Parathyroid adenoma (tissue), 2 donors: ENCODE measurements around the gene ANKRD34C.

Source experiments
- H2AFZ ChIP-seq: fragments of 300-600 bp; sonication (generic); one replicate; pipeline ENCODE4 v1.7.0; 2017; ENCODE audit warnings: antibody characterized with exemption, mild to moderate bottlenecking
- H3K27ac ChIP-seq: fragments of 300-600 bp; sonication (generic); one replicate; pipeline ENCODE4 v1.7.0; 2017
- H3K27me3 ChIP-seq: fragments of 300-600 bp; sonication (generic); one replicate; pipeline ENCODE4 v1.7.0; 2017; ENCODE audit warnings: low read length; ENCODE audit not compliant: control insufficient read depth, insufficient read depth
- H3K36me3 ChIP-seq: fragments of 300-600 bp; sonication (generic); one replicate; pipeline ENCODE4 v1.7.0; 2017; ENCODE audit warnings: low read length; ENCODE audit not compliant: control insufficient read depth, insufficient read depth
- H3K4me1 ChIP-seq: fragments of 300-600 bp; sonication (generic); one replicate; pipeline ENCODE4 v1.7.0; 2017; ENCODE audit warnings: control low read depth
- H3K4me2 ChIP-seq: fragments of 300-600 bp; sonication (generic); one replicate; pipeline ENCODE4 v1.7.0; 2017; ENCODE audit warnings: low read length
- H3K4me3 ChIP-seq: fragments of 300-600 bp; sonication (generic); one replicate; pipeline ENCODE4 v1.7.0; 2017; ENCODE audit warnings: low read depth, low read length
- H3K79me2 ChIP-seq: fragments of 300-600 bp; sonication (generic); one replicate; pipeline ENCODE4 v1.7.0; 2017; ENCODE audit warnings: control low read depth
- H3K9ac ChIP-seq: fragments of 300-600 bp; sonication (generic); one replicate; pipeline ENCODE4 v1.7.0; 2017; ENCODE audit warnings: mild to moderate bottlenecking
- H3K9me3 ChIP-seq: fragments of 300-600 bp; sonication (generic); one replicate; pipeline ENCODE4 v1.7.0; 2017; ENCODE audit warnings: low read length; ENCODE audit not compliant: control insufficient read depth
- CTCF ChIP-seq: fragments of 300-600 bp; sonication (generic); IDR thresholded peaks from one replicate; pipeline ENCODE4 v1.7.0; 2017; ENCODE audit warnings: antibody characterized with exemption, mild to moderate bottlenecking
- donor health status: primary hyperparathyroidism.

The ANKRD34C gene

DNA sequence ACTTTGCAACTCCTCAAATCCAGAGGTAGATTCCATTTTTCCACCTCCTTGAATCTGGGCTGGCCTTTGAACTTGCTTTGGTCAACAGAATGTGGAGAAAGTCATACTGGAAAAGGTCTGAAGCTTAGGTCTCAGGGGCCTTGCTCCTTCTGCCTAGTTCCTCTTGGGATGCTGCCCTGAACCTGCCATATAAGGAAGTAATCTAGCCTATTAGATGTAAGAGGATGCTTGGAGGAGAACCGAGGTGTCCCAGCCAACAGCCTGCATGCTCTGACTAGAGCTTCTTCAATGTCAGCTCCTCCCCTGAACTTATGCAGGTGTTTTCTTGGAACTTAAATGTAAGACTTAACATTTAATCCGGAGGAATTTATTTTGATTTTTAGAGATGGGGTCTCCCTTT lies 26.4 kb downstream of the ANKRD34C start:
- no peak for TF ChIP-seq CTCF
- Histone ChIP-seq H3K4me3 (no peak overlapping the region), H3K36me3 (no peaks in the 10 kb centered on the region), H2AFZ (no peak overlapping the region), H3K27me3 (no peaks in the 10 kb centered on the region), H3K9ac (no peak overlapping the region), H3K4me2 (no peak overlapping the region), H3K4me1 (no peaks in the 10 kb centered on the region), H3K79me2 (no peaks in the 10 kb centered on the region), H3K27ac (no peak overlapping the region), H3K9me3 (no peaks in the 10 kb centered on the region)

DNA sequence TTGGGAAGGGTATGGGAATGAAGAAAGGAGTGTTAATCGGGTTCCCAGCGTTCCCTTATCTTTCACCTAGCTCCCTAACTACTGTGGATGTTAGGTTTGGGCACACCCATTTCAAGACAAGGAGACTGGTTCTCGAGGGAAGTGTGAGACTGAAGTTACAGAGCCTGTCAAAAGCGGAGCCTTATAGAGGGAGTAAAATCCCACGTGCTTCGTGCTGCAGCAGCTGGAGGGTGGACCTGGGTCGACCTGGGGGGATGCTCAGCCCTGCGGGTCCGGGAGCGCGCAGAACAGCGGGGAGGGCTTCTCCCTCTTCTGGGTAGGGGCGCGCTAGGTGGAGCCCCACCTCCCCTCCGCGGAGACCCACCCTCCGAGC lies 28.1 kb downstream of the ANKRD34C start:
- Histone ChIP-seq H3K79me2 (no peaks in the 10 kb centered on the region), H3K4me2 (peak overlapping the region; percentile 79), H3K4me3 (peak overlapping the region; percentile 37), H3K27ac (no peak overlapping the region), H3K36me3 (no peaks in the 10 kb centered on the region), H2AFZ (peak overlapping the region; percentile 76), H3K9me3 (no peaks in the 10 kb centered on the region), H3K9ac (no peak overlapping the region), H3K27me3 (no peaks in the 10 kb centered on the region), H3K4me1 (no peaks in the 10 kb centered on the region)
- no peak for TF ChIP-seq CTCF

DNA sequence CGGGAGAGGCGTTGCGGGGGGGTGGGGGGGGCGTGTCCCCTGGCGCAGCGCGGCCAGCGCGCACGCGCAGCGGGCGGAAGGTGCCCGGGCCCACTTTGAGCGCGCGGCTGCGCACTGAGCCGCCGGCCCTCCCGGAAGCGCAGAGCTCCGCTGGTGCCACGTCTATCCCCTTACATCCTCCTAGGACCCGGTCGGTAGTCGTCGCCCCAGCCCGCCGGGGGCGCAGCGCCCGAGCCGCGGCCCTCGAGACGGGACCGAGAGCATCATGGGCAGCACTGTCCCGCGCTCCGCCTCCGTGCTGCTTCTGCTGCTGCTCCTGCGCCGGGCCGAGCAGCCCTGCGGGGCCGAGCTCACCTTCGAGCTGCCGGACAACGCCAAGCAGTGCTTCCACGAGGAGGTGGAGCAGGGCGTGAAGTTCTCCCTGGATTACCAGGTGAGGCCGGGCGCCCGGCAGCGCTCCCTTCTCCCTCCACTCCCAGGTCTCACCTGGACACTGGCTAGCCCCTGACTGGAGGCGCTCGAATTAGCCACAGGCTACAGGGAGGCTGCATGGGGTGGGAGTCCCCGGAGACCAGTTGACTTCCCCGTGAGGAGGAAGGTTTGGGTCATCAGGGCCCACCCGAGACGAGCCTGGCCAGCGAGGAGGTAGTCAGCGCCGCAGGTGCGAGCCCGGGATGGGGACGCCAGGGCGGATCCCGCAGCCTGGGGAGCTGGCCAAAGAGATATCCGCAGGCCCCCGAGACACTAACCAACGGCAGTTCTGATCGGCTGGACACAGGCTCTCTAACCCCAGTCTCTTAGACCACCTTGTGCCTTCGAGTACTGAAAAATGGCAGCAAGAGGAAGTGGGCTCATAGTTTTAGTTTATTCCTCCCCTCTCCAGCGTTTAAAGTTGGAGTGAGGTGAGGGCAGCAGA lies 28.7 kb downstream of the ANKRD34C start, which contains the start of gene TMED3:
TMED3 (plus strand) TSS at position 128 of the 916 bp plus-strand sequence; CDS start at position 266, 138 bp downstream.
- H3K9me3 ChIP-seq, result no peaks in the 10 kb centered on the region
- no peak within 1 kb of the TSS for H3K27ac ChIP-seq
- peak within 1 kb of the TSS; percentile 80 for H2AFZ ChIP-seq
- H3K4me2 ChIP-seq, result peak within 1 kb of the TSS; percentile 98
- H3K4me1 ChIP-seq, result no peaks in the 10 kb centered on the region
- TF ChIP-seq CTCF, result no peak
- no peaks in the 10 kb centered on the region for H3K36me3 ChIP-seq
- H3K9ac ChIP-seq, result peak within 1 kb of the TSS; percentile 19
- H3K4me3 ChIP-seq, result peak within 1 kb of the TSS; percentile 75
- H3K27me3 ChIP-seq, result no peaks in the 10 kb centered on the region
- H3K79me2 ChIP-seq, result no peaks in the 10 kb centered on the region

- H3K4me3 ChIP-seq, result peak overlapping the region; percentile 75
- peak overlapping the region; percentile 98 for H3K4me2 ChIP-seq
- no peak overlapping the region for H3K9ac ChIP-seq
- no peaks in the 10 kb centered on the region for H3K36me3 ChIP-seq
- no peaks in the 10 kb centered on the region for H3K79me2 ChIP-seq
- H3K27me3 ChIP-seq, result no peaks in the 10 kb centered on the region
- H3K9me3 ChIP-seq, result no peaks in the 10 kb centered on the region
- no peak overlapping the region for H3K27ac ChIP-seq
- no peaks in the 10 kb centered on the region for H3K4me1 ChIP-seq
- H2AFZ ChIP-seq, result no peak overlapping the region
- no peak for TF ChIP-seq CTCF
Measured at GRCh38 chr15:79311901-79312553, 29.5 kb downstream of the ANKRD34C start.
